Right cardiac atrium (tissue), 5 donors: ENCODE results near the gene EXOSC2. TPM values are rescaled to one million over a fixed set of nuclear protein-coding genes. Genes with fewer than 3 reads are reported as not detected.
"Not testable (repeated sequence)": the region's sequence is repeated elsewhere in the genome, so short reads cannot be mapped to it uniquely, and the experiment has no call there.

Experiments used
- ATAC-seq, 2 donors: fragments of 200-7000 bp; cut with Tn5 transposase; one replicate each; pipeline versions ENCODE4 v1.8.0 to v1.9.1; 2020; ENCODE audit warnings: moderate library complexity in 2 of 2, mild to moderate bottlenecking in 1 of 2
- DNase-seq, 3 donors: peaks; one replicate each; pipeline ENCODE4 v3.0.0-alpha.2; 2020
- H3K27ac ChIP-seq: one replicate; pipeline ENCODE4 v1.5.1; 2013; ENCODE audit warnings: mild to moderate bottlenecking, low read length, control low read depth, moderate library complexity
- H3K27me3 ChIP-seq: one replicate; pipeline ENCODE4 v1.6.1; 2013; ENCODE audit not compliant: control insufficient read depth, insufficient read depth
- H3K4me1 ChIP-seq: one replicate; pipeline ENCODE4 v1.6.1; 2013; ENCODE audit warnings: low read length; ENCODE audit not compliant: control insufficient read depth, insufficient read depth
- H3K4me3 ChIP-seq: one replicate; pipeline ENCODE4 v1.5.1; 2013; ENCODE audit warnings: low read length, control low read depth
- H3K9me3 ChIP-seq: one replicate; pipeline ENCODE4 v1.6.1; 2013; ENCODE audit warnings: low read length; ENCODE audit not compliant: control insufficient read depth
- WGBS: extraction: QIAGEN DNeasy Blood & Tissue Kit; methylation state at CpG from one replicate; pipeline ENCODE4 v1.1.7; 2013; 5-methylcytosine and 5-hydroxymethylcytosine counted together
- intact Hi-C, 4 donors: fragments of 100-400 bp; cut with DNase I; formaldehyde crosslinking; loops; one replicate each; pipeline versions ENCODE4 v1.11.0 to v1.14.0; 2022 to 2023
- polyA plus RNA-seq: library from polyadenylated mRNA; stranded (reverse); fragments of 200-250 nt; gene quantifications from one replicate; pipeline ENCODE4 v1.2.3, GENCODE V29; 2013
- total RNA-seq, 4 donors: library from RNA; stranded (reverse); fragmentation: NEBNext Ultra II Directional; extraction: Animal tissue kit (Norgen Biotek cat#: 25700); gene quantifications; one replicate each; pipeline ENCODE4 v1.2.1, GENCODE V29; 2021
- donor health status: healthy with polysubstance abuse.
- donor health status: DM: no; HTN: yes; CAD: no.
- donor health status: DM: no; HTN: no; CAD: no.
- donor health status: DM: no; HTN: yes; CAD: no; lungs with severe emphysema.
- donor health status: DM: yes; HTN: yes; CAD: no.

Gene EXOSC2
- total and polyA plus RNA-seq, 5 donors = 11.0 to 17.9 (median 14.3) TPM

DNA sequence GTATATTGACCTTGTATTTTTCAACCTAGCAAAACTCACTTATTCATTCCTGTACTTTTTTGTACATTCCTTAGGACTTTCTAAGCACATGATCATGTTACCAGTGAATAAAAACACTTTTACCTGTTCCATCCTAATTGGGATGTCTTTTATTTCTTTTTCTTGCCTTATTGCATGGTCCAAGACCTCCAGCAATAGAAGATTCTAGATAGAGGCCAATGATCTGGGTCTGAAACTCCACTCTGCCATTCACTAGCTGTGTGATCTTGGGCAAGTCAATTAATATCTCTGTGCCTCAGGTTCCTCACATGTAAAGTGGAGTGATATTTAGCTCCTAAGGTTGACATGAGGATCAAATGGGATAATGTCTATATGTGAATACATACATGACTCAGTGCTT is 8.5 kb upstream of the EXOSC2 start:
- no peak overlapping the region for H3K4me3 ChIP-seq
- H3K27ac ChIP-seq = no peak overlapping the region
- intact Hi-C loops = no loop called here
- H3K4me1 ChIP-seq = peaks cover 2% of the 10 kb centered on the region
- ATAC-seq (no peak), DNase-seq (no peak)
- no peaks in the 10 kb centered on the region for H3K9me3 ChIP-seq
- no peaks in the 10 kb centered on the region for H3K27me3 ChIP-seq

DNA sequence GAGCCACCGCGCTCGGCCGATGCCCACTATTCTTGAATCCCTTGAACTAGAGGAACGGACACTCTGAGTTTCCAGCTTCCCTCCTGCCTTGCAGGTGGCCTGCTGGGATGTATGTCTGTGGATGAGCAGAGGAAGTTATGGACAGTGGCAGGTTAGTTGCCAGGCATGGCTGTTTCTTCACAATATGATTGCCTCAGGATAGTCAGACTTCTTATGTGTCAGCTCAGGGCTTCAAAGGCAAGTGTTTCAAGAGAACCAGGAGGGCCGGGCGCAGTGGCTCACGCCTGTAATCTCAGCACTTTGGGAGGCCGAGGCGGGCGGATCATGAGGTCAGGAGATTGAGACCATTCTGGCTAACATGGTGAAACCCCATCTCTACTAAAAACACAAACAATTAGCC is 7.6 kb upstream of the EXOSC2 start:
- ATAC-seq, DNase-seq, intact Hi-C loops, H3K9me3 ChIP-seq, H3K4me1 ChIP-seq, H3K27me3 ChIP-seq, H3K4me3 ChIP-seq, H3K27ac ChIP-seq: not testable (repeated sequence)
- WGBS = 92% methylated on average over 11 of the region's 11 CpGs

DNA sequence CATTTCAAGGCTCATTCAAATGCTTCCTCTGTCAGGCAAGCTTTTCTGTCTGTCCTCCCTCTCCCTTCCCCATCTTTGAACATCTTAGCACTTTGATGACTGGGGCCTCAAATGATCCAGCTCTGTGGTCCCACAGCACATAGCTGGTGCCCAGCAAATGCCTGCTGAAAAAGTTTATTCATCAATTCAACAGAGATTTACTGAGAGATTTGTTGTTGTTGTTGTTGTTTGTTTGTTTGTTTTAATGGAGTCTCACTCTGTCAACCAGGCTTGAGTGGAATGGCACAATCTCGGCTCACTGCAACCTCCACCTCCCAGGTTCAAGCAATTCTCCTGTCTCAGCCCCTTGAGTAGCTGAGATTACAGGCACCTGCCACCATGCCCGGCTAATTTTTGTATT is 6.0 kb upstream of the EXOSC2 start:
- intact Hi-C loops = no loop called here
- DNase-seq (no peak), ATAC-seq (no peak)
- Histone ChIP-seq H3K4me3 (no peak overlapping the region), H3K27me3 (no peaks in the 10 kb centered on the region), H3K9me3 (no peaks in the 10 kb centered on the region), H3K27ac (no peak overlapping the region), H3K4me1 (no peaks in the 10 kb centered on the region)
- WGBS = 89% methylated on average over 2 of the region's 2 CpGs

DNA sequence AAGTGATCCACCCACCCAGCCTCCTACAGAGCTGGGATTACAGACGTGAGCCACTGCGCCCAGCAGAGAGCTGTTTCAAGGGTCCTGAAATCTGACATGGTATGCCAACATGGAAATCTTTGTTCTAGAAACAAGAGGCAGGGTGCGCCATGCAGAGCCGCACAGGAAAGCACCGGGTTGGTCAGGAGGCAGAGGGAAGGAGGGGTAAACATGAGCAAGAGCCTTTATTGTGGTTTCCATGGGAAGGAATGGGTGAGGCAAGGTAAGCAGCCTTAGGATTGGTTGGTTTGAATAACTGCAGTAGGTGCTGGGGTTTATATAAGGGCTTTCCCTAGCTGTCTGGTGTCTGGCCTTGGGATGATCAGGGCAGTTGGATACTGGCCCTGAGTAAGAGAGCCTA is 5.5 kb upstream of the EXOSC2 start:
- H3K27me3 ChIP-seq = no peaks in the 10 kb centered on the region
- DNase-seq (no peak), ATAC-seq (no peak)
- WGBS = 85% methylated on average over 5 of the region's 5 CpGs
- H3K9me3 ChIP-seq = no peaks in the 10 kb centered on the region
- H3K4me1 ChIP-seq = no peaks in the 10 kb centered on the region
- no peak overlapping the region for H3K27ac ChIP-seq
- H3K4me3 ChIP-seq = no peak overlapping the region
- intact Hi-C loops = no loop called here

DNA sequence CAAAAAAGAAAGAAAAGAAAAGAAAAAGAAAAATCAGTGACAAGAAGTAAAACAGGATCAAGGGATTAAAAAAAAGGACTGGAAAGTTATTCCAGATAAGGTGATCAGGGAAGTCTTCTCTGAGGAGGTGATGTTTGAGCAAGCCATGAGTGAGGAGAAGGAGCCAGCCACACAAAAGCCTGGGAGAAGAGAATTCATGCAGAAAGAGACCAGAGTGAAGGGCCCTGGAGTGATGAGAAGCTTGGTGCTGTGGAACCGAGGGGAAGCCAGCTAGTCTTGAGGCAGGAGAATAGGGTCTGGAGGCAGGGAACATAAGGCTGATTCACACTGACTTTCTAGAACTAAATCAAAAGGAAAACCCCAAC is 4.0 kb upstream of the EXOSC2 start:
- no peaks in the 10 kb centered on the region for H3K4me1 ChIP-seq
- H3K27ac ChIP-seq = no peak overlapping the region
- H3K9me3 ChIP-seq = no peaks in the 10 kb centered on the region
- 35% methylated on average over 1 of the region's 1 CpG for WGBS
- H3K27me3 ChIP-seq = no peaks in the 10 kb centered on the region
- DNase-seq = no peak
- ATAC-seq = no peak
- no peak overlapping the region for H3K4me3 ChIP-seq
- intact Hi-C loops = no loop called here

DNA sequence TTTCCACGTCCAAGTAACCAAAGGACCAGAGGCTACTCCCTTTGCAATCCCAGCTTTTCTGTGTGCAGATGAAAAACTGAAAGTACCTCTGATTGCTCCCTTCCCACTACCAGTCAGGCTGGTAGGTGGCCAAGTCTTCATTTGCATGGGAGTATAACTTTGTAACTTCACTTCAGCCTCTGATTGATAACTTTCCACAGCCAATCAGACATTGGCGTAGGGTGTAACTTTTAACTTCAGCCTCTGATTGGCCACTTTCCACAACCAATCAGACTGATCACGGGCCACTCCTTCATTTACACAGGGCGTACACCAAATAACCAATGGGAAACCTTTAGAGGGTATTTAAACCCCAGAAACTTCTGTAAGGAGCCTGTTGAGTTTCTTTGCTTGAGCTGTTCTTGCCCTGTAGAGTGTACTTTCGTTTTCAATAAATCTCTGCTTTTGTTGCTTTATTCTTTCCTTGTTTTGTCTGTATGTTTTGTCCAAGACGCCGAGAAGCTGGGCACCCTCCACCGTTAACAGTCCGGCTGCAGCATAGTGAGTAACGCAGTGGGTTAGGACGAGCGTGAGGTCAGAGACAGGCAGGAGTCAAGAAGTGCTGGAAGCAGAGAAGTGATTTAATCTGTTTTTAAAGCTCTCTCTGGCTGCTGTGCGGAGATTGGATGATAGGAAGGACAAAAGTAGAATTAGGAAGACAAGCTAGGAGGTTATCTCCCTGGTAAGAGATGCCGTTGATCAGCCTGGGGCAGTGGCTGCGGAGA is 3.5 kb upstream of the EXOSC2 start:
- Histone ChIP-seq H3K27ac (peak overlapping the region; percentile 63), H3K4me3 (peak overlapping the region; percentile 39), H3K27me3 (no peaks in the 10 kb centered on the region), H3K4me1 (no peaks in the 10 kb centered on the region), H3K9me3 (no peaks in the 10 kb centered on the region)
- ATAC-seq (peak; percentile 58 to 73), DNase-seq (peak in 2 of 3 donors; percentile 57 to 75)
- WGBS = 55% methylated on average over 15 of the region's 15 CpGs
- intact Hi-C loops = no loop called here

DNA sequence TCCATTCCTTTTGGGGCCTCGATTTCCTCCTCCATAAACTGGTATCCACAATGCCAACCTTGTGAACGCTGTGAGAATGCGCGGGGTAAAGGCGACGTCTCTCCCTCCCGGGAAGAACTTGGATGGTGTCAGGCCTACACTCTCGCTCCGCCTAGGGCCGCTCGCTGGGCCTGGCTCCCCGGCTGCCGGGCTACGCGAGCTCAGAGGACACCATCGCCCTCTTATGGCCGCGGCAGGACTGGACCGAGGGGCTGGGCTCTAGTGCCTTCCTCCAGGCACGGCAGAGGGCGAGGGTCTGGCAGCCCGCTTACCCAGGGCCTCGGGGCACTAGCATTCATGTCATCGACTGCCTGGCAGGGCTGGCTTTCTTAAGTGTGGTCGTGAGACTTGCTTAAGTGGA is 1.3 kb upstream of the EXOSC2 start:
- Histone ChIP-seq H3K27ac (no peak overlapping the region), H3K27me3 (no peaks in the 10 kb centered on the region), H3K4me1 (no peaks in the 10 kb centered on the region), H3K9me3 (no peaks in the 10 kb centered on the region), H3K4me3 (no peak overlapping the region)
- 37% methylated on average over 25 of the region's 25 CpGs for WGBS
- intact Hi-C loops = no loop called here
- ATAC-seq (peak; percentile 3 to 39), DNase-seq (peak; percentile 41 to 81 (median 76))

DNA sequence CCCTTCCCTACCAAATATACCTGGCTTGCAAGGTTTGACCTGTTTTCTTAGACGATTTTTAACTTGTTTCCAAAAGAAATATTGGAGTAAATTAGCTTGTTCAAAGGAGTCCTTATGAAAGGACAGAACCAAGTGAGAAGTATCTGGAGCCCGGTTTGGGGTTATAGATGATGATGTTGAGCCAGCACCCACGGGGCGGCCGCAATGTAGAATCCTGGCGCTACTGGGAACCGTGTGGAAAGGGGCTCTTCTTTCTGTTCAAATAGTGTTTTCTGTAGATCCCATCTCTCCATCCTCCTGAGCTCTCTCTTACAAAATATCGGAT is 517 bp upstream of the EXOSC2 start:
- H3K27ac ChIP-seq = no peak overlapping the region
- H3K4me3 ChIP-seq = peak overlapping the region; percentile 64
- no peaks in the 10 kb centered on the region for H3K27me3 ChIP-seq
- ATAC-seq (no peak), DNase-seq (no peak)
- no peaks in the 10 kb centered on the region for H3K4me1 ChIP-seq
- intact Hi-C loops = no loop called here
- no peaks in the 10 kb centered on the region for H3K9me3 ChIP-seq
- 4% methylated on average over 8 of the region's 8 CpGs for WGBS

DNA sequence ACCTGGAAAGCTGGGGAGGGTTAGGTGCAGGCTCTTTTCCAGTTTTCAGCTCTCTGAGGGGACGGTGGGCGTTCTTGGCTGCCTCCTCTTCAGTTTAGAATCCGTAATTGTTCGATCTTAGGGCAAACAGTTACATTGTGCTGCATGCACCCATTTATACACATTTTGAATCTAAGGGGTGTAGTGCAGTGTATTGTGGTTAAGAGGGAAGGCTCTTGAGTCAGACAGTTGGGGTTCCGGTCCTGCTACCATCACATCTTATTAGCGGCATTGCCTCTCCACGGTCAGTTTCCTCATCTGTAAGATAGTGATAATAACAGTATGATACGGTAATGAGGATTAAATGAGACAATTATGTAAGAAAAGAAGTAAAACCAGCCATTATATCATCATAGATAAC is 625 bp downstream of the EXOSC2 start:
- Histone ChIP-seq H3K9me3 (no peaks in the 10 kb centered on the region), H3K4me1 (no peaks in the 10 kb centered on the region), H3K4me3 (peak overlapping the region; percentile 64), H3K27me3 (no peaks in the 10 kb centered on the region), H3K27ac (no peak overlapping the region)
- DNase-seq = peak in 1 of 3 donors; percentile 26
- ATAC-seq = no peak
- WGBS = 2% methylated on average over 8 of the region's 8 CpGs
- intact Hi-C loops = no loop called here

DNA sequence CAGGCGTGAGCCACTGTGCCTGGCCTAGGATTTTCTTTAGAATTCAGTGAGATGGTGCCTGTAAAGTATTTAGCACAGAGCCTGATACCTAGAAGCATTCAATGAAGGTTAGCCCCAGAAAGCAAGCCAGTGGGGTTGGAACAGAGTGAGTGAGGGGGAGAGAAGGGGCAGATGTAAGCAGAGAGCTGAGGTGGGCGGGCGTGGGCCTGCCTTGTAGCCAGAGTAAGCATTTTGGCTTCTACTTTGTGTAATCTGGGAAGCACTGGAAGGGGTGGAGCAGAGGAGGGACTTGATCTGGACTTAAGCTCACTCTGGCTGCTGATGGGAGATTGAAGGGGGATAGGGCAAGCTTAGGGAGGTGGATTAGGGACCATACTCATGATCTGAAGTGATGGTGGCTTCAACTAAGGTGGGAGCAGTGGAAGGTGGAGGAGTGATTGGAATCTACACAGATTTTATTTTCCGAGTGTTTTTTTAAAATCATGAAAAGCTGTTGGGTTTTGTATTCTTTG is 2.6 kb downstream of the EXOSC2 start:
- ATAC-seq = no peak
- Histone ChIP-seq H3K27me3 (no peaks in the 10 kb centered on the region), H3K4me1 (no peaks in the 10 kb centered on the region), H3K4me3 (no peak overlapping the region), H3K9me3 (no peaks in the 10 kb centered on the region), H3K27ac (no peak overlapping the region)
- DNase-seq = no peak
- intact Hi-C loops = no loop called here
- WGBS = 86% methylated on average over 4 of the region's 4 CpGs

DNA sequence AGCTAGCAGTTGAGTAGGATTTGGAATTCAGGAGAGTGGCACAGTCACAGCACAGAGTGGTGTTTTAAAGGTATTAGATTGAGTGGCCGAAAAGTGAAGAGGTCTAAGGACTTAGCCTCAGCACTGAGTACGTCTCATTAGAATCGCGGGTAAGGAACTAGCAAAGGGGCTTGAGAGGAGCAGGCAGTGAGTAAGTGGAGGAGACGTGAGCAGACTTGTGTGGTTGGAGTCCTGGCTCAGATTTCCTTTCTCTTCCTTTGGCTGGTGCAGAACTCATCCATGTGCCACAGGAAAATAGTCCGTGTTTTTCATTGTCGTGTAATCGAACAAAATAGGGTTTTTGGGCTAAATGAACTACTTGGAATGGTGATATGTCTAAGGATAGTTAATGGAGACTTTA is 3.4 kb downstream of the EXOSC2 start:
- WGBS = 95% methylated on average over 8 of the region's 8 CpGs
- intact Hi-C loops = no loop called here
- H3K4me3 ChIP-seq = no peak overlapping the region
- H3K27ac ChIP-seq = no peak overlapping the region
- no peaks in the 10 kb centered on the region for H3K27me3 ChIP-seq
- no peaks in the 10 kb centered on the region for H3K9me3 ChIP-seq
- no peak for DNase-seq
- H3K4me1 ChIP-seq = peaks cover 2% of the 10 kb centered on the region
- ATAC-seq = no peak

DNA sequence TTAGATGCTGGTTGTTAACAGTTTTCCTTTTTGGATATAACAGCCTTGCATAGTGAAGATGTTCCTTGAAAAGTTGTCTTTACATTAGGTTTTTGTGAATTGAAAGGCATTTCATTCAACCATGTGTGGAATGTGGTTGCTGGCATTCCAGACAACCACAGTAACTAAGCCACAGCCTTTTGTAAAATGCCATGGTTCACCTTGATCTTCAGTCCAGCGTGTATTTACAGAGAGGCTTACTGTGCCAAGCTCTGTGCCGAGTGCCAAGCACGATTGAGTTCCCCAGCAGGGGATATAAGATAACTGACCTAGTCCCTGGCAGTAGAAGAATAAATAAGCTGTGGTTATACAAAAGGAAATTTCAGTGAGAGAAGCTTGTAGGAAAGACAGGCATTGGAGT is 4.9 kb downstream of the EXOSC2 start:
- intact Hi-C loops = no loop called here

More for the DNA sequence above, 4.9 kb downstream of the EXOSC2 start:
- DNase-seq = no peak
- Histone ChIP-seq H3K27ac (no peak overlapping the region), H3K9me3 (no peaks in the 10 kb centered on the region), H3K4me1 (peaks cover 2% of the 10 kb centered on the region), H3K4me3 (no peak overlapping the region), H3K27me3 (no peaks in the 10 kb centered on the region)
- 68% methylated on average over 3 of the region's 3 CpGs for WGBS
- no peak for ATAC-seq
